Neural cell (in vitro differentiated cells): ENCODE results near the gene KRTAP2-2.

Source experiments
- EZH2 ChIP-seq: fragments of 200-600, 300-800 bp; shearing (Covaris generic), sonication (generic); IDR thresholded peaks from 2 replicates; pipeline ENCODE4 v1.6.1; 2014; ENCODE audit warnings: antibody characterized with exemption, low read length, borderline replicate concordance, mild to moderate bottlenecking; ENCODE audit not compliant: insufficient read depth, poor library complexity, severe bottlenecking
- MXI1 ChIP-seq: fragments of 450-650 bp; conservative IDR thresholded peaks from 2 replicates; pipeline ENCODE4 v1.6.1; 2014; ENCODE audit warnings: antibody characterized with exemption, mild to moderate bottlenecking; ENCODE audit not compliant: poor library complexity, severe bottlenecking
- RAD21 ChIP-seq: fragments of 450-650 bp; conservative IDR thresholded peaks from 2 replicates; pipeline ENCODE4 v1.6.1; 2014; ENCODE audit warnings: antibody characterized with exemption, mild to moderate bottlenecking, moderate library complexity
- TF ChIP-seq, protein P1 (sequence below): fragments of 450-650 bp; IDR thresholded peaks from 2 replicates; pipeline ENCODE4 v1.5.1; 2014; ENCODE audit warnings: antibody characterized with exemption, mild to moderate bottlenecking, moderate library complexity; ENCODE audit not compliant: poor library complexity, severe bottlenecking

DNA sequence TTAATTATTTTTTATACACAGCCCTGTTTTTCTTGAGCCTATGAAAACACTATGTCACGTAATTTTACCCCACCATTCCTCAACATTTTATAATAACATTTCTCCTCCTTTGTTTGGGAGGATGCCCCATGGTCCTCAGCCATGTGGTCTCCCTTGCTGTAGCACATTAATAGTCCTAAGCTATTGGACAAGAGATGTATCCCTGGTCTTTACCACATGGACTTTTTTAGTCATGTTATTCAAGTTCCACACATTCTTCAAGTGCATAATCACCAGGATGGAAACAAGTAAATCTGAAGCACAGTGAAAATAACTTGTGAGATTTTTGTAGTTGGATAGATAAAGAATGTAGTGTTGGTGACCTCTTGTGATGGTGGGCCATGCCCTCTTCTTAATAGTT is 6.9 kb upstream of the KRTAP2-2 start:
- TF ChIP-seq, protein P1, sequence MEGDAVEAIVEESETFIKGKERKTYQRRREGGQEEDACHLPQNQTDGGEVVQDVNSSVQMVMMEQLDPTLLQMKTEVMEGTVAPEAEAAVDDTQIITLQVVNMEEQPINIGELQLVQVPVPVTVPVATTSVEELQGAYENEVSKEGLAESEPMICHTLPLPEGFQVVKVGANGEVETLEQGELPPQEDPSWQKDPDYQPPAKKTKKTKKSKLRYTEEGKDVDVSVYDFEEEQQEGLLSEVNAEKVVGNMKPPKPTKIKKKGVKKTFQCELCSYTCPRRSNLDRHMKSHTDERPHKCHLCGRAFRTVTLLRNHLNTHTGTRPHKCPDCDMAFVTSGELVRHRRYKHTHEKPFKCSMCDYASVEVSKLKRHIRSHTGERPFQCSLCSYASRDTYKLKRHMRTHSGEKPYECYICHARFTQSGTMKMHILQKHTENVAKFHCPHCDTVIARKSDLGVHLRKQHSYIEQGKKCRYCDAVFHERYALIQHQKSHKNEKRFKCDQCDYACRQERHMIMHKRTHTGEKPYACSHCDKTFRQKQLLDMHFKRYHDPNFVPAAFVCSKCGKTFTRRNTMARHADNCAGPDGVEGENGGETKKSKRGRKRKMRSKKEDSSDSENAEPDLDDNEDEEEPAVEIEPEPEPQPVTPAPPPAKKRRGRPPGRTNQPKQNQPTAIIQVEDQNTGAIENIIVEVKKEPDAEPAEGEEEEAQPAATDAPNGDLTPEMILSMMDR: no peak
- TF ChIP-seq RAD21 (no peak), EZH2 (no peak), MXI1 (no peak)
